IMR-90 (cell line): Measurements from ENCODE around the gene MYADM.

Experiments
- CEBPB ChIP-seq: IDR thresholded peaks from 2 replicates; pipeline ENCODE4 v1.6.1; 2012; ENCODE audit warnings: low read depth, low read length, improper control_type of control experiment
- FOS ChIP-seq: fragments of 150-350 bp; IDR thresholded peaks from 2 replicates; pipeline ENCODE4 v1.6.1; 2016; ENCODE audit warnings: low read depth, low read length
- MAFK ChIP-seq: IDR thresholded peaks from 2 replicates; pipeline ENCODE4 v1.6.1; 2012; ENCODE audit warnings: low read depth, low read length, improper control_type of control experiment
- MAZ ChIP-seq: IDR thresholded peaks from 2 replicates; pipeline ENCODE4 v1.6.1; 2012; ENCODE audit warnings: low read depth, mild to moderate bottlenecking, low read length, improper control_type of control experiment, moderate library complexity, borderline replicate concordance
- MXI1 ChIP-seq: IDR thresholded peaks from 2 replicates; pipeline ENCODE4 v1.6.1; 2012; ENCODE audit warnings: low read depth, mild to moderate bottlenecking, low read length, moderate library complexity, borderline replicate concordance
- POLR2A ChIP-seq: IDR thresholded peaks from 2 replicates; pipeline ENCODE4 v1.6.1; 2012; ENCODE audit warnings: mild to moderate bottlenecking, low read depth, low read length
- RAD21 ChIP-seq: IDR thresholded peaks from 2 replicates; pipeline ENCODE4 v1.6.1; 2012; ENCODE audit warnings: low read length, improper control_type of control experiment
- RCOR1 ChIP-seq: IDR thresholded peaks from 2 replicates; pipeline ENCODE4 v1.6.1; 2012; ENCODE audit warnings: mild to moderate bottlenecking, low read length, improper control_type of control experiment; ENCODE audit not compliant: insufficient replicate concordance
- RFX5 ChIP-seq: IDR thresholded peaks from 2 replicates; pipeline ENCODE4 v1.8.0; 2012; ENCODE audit warnings: low read depth, mild to moderate bottlenecking, low read length, moderate library complexity
- SMC3 ChIP-seq: fragments of 150-350 bp; IDR thresholded peaks from 2 replicates; pipeline ENCODE4 v1.6.1; 2016; ENCODE audit warnings: low read depth, mild to moderate bottlenecking, antibody characterized with exemption, low read length, moderate library complexity
- TF ChIP-seq, protein P1 (sequence below): conservative IDR thresholded peaks from 2 replicates; pipeline ENCODE4 v1.5.1; 2012; ENCODE audit warnings: mild to moderate bottlenecking, low read depth, low read length, improper control_type of control experiment
- TF ChIP-seq, protein P2 (sequence below): fragments of 150-350 bp; IDR thresholded peaks from 2 replicates; pipeline ENCODE4 v1.6.1; 2017; ENCODE audit warnings: mild to moderate bottlenecking, antibody characterized with exemption, low read length, low read depth
- TF ChIP-seq, protein P3 (sequence below): fragments of 150-350 bp; IDR thresholded peaks from 2 replicates; pipeline ENCODE4 v1.6.1; 2016; ENCODE audit warnings: low read depth, mild to moderate bottlenecking, low read length, moderate library complexity, borderline replicate concordance

DNA sequence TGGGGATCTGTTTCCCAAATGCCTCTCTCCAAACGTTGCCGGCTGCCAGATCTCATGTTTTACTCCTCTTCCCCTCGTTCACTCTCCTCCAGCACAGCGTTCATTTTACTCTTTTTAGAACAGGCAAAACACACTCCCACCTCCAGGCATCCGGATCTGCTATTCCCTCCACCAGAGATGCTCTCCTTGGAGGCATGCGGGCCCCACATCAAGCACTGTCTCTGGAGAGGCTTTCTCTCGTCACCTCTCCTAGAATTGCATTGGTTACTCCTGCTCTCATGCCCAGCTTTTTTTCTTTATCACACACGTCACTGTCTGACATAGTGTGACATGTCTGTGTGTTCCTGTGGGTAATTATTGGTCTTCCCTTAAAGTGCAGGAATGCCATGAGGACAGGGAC, 20.1 kb upstream of the MYADM start:
- TF ChIP-seq, protein P1, sequence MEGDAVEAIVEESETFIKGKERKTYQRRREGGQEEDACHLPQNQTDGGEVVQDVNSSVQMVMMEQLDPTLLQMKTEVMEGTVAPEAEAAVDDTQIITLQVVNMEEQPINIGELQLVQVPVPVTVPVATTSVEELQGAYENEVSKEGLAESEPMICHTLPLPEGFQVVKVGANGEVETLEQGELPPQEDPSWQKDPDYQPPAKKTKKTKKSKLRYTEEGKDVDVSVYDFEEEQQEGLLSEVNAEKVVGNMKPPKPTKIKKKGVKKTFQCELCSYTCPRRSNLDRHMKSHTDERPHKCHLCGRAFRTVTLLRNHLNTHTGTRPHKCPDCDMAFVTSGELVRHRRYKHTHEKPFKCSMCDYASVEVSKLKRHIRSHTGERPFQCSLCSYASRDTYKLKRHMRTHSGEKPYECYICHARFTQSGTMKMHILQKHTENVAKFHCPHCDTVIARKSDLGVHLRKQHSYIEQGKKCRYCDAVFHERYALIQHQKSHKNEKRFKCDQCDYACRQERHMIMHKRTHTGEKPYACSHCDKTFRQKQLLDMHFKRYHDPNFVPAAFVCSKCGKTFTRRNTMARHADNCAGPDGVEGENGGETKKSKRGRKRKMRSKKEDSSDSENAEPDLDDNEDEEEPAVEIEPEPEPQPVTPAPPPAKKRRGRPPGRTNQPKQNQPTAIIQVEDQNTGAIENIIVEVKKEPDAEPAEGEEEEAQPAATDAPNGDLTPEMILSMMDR, result no peak
- TF ChIP-seq POLR2A (no peak), RFX5 (no peak), SMC3 (no peak), MAZ (no peak), RCOR1 (no peak), MXI1 (no peak), RAD21 (no peak), CEBPB (no peak), FOS (no peak), MAFK (no peak)
- TF ChIP-seq, protein P2, sequence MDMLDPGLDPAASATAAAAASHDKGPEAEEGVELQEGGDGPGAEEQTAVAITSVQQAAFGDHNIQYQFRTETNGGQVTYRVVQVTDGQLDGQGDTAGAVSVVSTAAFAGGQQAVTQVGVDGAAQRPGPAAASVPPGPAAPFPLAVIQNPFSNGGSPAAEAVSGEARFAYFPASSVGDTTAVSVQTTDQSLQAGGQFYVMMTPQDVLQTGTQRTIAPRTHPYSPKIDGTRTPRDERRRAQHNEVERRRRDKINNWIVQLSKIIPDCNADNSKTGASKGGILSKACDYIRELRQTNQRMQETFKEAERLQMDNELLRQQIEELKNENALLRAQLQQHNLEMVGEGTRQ, result no peak
- TF ChIP-seq, protein P3, sequence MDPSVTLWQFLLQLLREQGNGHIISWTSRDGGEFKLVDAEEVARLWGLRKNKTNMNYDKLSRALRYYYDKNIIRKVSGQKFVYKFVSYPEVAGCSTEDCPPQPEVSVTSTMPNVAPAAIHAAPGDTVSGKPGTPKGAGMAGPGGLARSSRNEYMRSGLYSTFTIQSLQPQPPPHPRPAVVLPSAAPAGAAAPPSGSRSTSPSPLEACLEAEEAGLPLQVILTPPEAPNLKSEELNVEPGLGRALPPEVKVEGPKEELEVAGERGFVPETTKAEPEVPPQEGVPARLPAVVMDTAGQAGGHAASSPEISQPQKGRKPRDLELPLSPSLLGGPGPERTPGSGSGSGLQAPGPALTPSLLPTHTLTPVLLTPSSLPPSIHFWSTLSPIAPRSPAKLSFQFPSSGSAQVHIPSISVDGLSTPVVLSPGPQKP, result no peak
